Measurements from ENCODE around the gene TMEM259.

The TMEM259 gene

GRCh38 chr19:982567-983170, 38.3 kb downstream of the TMEM259 start:
- peak; percentile 62 for DNase-seq

- no peak for DNase-seq
Measured at GRCh38 chr19:980133-980998, 40.6 kb downstream of the TMEM259 start.

GRCh38 chr19:979318-979741, 41.6 kb downstream of the TMEM259 start:
- no peak for DNase-seq

- DNase-seq: no peak
Measured at GRCh38 chr19:977058-977464, 43.9 kb downstream of the TMEM259 start.

GRCh38 chr19:976476-976875, 44.4 kb downstream of the TMEM259 start:
- no peak for DNase-seq

GRCh38 chr19:974564-975257, 46.2 kb downstream of the TMEM259 start:
- DNase-seq: no peak

- no peak for DNase-seq
Measured at GRCh38 chr19:973726-974563, 47.0 kb downstream of the TMEM259 start.

GRCh38 chr19:972281-972680, 48.6 kb downstream of the TMEM259 start:
- no peak for DNase-seq

GRCh38 chr19:971795-972194, 49.1 kb downstream of the TMEM259 start:
- DNase-seq: no peak

- no peak for DNase-seq
Measured at GRCh38 chr19:970695-971094, 50.2 kb downstream of the TMEM259 start.

- no peak for DNase-seq
Measured at GRCh38 chr19:966485-967088, 54.3 kb downstream of the TMEM259 start.

- DNase-seq: no peak
Measured at GRCh38 chr19:964761-965694, 55.9 kb downstream of the TMEM259 start.

- DNase-seq: no peak
Measured at GRCh38 chr19:964116-964520, 56.8 kb downstream of the TMEM259 start.

- no peak for DNase-seq
Measured at GRCh38 chr19:963486-963951, 57.4 kb downstream of the TMEM259 start.

GRCh38 chr19:962683-963400, 58.1 kb downstream of the TMEM259 start:
- no peak for DNase-seq

GRCh38 chr19:961866-962620, 58.9 kb downstream of the TMEM259 start:
- no peak for DNase-seq

GRCh38 chr19:960601-960938, 60.4 kb downstream of the TMEM259 start:
- DNase-seq: no peak

- DNase-seq: no peak
Measured at GRCh38 chr19:960020-960419, 60.9 kb downstream of the TMEM259 start.
